HG03354 (cell line): ENCODE measurements around the gene MBD2.

ENCODE experiments used
- ATAC-seq: cut with Tn5 transposase; IDR thresholded peaks from one replicate; pipeline ENCODE4 v1.9.1; 2021; ENCODE audit warnings: mild to moderate bottlenecking; ENCODE audit not compliant: unreplicated experiment, poor library complexity, severe bottlenecking

Gene MBD2

GRCh38 chr18:54117853-54118773, 106.4 kb downstream of the MBD2 start:
- ATAC-seq = no peak

DNA sequence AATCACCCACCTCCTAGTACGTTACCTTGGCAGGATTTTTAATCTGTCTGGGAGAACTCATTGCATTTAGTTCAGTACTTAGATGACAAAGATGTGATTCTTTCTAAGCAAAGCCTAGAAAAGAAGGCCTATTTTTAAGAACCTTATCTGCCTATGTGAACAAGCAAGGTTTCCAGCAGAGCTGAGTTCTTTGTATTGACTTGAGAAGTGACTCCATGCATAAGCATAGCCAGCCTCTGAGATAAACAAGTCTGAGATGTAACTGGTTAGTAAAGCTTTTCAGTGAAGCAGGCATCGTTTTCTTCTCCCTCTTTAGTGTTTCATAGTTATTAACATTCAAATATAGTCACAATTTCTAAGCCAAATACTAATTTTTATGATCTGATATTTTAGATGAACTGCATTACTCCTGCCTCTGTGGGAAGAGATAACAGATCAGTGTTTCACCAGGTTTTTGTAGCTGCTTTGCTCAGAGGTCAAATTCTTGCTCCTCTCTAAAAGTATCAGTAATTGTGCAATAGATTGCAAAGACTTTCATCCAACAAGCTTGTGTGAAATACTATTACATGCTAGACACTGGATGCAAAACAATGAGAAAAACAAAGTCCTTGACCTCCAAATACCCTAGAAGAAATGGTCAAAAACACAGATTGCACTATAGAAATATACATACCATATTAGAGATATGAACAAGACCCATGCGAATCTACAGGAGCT, 107.8 kb downstream of the MBD2 start:
- no peak for ATAC-seq

- ATAC-seq = no peak
Measured at GRCh38 chr18:54112356-54112755, 112.1 kb downstream of the MBD2 start.

DNA sequence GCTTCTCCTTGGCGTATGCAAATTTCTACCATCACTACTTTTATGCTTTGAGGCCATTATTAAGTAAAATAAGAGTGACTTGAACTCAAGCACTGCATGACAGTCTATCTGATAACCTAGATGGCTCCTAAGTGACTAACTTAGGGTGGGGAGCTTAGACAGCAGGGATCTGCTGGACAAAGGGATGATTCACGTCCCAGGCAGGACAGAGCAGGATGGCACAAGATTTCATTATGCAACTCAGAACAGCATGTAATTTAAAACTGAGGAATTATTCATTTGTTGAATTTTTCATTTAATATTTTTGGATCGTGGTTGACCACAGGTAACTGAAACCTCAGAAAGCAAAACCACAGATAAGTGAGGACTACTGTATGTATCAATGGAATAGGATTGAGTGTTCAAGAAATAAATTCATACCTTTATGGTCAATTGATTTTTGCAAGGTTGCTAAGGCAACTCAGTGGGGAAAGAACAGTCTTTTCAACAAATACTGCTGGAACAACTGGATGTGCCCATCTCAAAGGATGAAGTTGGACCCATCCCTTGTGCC, 115.3 kb downstream of the MBD2 start:
- no peak for ATAC-seq

- no peak for ATAC-seq
Measured at GRCh38 chr18:54102123-54102522, 122.3 kb downstream of the MBD2 start.
